ENCODE results near the gene CAPN5.

Gene CAPN5

DNA sequence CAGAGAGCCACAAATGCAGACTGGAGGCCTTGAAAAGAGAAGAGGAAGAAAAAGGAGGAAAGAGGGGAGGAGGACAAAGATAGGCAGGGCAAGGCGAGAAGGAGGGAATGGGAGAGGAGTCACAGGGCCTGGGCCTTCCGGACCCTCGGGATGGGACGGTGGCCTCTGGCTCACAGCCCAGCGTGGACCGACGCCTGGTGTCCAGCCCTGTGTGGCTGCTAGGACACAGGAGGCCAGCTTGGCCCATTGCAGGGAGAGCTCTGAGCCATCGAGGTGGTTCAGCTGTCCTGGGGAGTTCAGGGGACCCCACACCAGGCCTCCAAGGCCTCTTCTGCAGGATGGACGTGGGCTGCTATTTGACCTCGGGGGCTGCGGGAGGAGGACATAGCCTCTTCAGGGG lies 70.7 kb downstream of the CAPN5 start:
- DNase-seq (ENCODE audit: low read depth), result no peak

DNA sequence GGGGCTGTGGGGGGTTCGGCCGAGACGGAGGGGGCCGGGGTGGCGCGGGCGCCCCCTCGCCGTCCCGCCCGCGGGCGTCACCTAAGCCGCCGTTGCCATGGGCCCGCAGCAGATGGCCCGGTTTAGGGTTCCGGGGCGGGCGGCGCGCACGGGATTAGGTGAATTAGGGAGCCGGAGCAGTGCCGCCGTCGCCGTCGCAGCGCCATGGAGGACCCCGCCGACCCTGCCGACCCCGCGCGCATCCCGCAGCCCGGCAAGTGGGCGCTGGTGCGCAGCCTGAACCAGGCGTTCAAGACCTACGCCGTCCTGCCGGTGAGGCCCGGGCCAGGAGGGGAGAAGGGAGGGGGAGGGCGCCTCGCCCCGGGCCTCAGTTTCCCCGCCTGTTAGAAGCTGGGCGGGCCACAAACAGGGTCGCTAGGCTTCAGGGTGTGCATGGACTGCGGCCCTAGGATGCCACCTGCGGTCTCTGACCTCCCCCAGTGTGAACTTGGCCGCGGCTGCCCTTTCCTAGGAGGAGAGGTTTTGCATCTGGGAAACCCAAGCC lies 71.4 kb downstream of the CAPN5 start:
- no peak for DNase-seq (ENCODE audit: low read depth)

DNA sequence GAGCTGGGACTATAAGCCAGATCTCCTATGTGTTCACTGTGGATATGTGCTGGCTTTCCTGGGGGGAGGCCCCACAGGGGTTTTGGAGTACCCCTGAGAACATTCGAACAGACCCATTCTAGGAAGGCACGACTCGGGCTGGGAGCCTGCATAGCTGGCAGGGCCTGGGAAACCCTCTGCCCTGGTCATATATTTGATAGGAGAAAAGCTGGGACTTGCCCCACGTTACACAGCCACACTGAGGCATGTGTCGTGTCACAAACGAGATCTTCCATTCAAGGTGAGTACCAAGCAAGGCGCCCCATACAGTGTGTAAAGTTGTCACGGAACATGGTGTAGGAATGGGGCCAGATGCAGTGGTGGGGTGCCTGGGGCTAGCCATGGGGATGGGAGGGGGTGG lies 72.4 kb downstream of the CAPN5 start:
- DNase-seq (ENCODE audit: low read depth), result no peak

DNA sequence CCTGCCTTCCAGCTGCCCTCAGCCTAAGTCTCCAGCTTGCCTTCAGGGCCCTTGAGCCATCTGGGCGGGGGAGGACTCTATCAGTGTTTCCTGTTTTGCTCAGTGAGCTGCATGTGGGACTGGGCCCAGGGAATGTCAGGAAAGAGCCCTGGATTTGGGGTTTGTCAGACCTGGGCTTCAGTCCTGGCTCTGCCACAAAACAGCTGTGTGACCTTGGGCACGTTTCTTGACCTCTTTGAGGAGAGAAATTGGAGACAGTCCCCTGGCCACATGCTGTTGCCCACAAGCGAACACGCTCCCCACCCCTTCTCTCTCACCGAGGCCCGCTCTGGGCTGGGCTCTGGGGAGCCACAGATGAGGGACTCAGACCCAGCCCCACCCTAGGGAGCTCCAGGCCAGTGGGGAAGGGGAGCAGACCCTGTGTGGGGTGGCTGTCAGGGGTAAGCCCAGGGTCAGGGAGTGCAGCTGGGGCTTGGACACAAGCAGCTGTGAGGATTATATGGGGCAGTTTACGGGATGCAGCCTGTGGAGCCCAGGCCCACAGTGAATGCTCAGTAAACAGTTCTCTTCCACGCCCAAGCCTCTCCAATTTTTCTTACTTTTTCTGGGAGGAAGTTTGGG lies 73.6 kb downstream of the CAPN5 start:
- no peak for DNase-seq (ENCODE audit: low read depth)

DNA sequence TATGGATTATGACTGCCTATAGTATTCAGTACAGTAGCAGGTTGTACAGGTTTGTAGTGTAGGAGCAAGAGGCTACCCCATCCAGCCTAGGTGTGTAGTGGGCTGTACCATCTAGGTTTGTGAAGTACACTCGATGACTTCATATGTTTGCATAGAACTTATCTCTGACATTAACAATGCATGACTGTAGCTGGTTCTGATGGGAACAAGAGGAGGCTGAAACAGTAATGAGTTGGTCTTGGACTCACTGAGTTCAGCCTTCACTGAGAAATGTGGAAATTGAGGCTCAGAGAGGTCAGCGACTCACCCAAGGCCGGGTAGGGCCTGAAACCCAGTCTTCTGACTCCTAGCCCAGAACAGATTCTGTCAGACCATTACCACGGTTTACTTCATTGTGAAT lies 74.3 kb downstream of the CAPN5 start:
- no peak for DNase-seq (ENCODE audit: low read depth)

DNA sequence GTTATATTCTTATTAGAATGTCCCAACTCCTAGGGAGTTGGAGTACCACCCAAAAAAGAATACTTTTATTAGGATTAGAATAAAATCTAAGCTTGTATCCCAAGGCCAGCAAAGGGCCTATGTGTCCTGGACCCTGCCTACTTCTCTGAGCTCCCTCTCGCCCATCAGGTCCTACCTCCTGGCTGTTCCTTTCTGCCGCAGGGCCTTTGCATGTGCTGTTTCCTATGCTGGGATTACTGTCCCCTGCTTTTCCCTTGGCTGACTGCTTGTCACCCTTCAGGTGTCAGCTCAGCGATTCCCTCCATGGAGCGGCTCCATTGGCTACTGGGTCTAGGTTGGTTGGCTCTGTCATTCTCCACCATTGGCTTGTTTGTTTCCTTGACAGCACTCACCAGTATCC lies 74.7 kb downstream of the CAPN5 start:
- DNase-seq (ENCODE audit: low read depth), result no peak

DNA sequence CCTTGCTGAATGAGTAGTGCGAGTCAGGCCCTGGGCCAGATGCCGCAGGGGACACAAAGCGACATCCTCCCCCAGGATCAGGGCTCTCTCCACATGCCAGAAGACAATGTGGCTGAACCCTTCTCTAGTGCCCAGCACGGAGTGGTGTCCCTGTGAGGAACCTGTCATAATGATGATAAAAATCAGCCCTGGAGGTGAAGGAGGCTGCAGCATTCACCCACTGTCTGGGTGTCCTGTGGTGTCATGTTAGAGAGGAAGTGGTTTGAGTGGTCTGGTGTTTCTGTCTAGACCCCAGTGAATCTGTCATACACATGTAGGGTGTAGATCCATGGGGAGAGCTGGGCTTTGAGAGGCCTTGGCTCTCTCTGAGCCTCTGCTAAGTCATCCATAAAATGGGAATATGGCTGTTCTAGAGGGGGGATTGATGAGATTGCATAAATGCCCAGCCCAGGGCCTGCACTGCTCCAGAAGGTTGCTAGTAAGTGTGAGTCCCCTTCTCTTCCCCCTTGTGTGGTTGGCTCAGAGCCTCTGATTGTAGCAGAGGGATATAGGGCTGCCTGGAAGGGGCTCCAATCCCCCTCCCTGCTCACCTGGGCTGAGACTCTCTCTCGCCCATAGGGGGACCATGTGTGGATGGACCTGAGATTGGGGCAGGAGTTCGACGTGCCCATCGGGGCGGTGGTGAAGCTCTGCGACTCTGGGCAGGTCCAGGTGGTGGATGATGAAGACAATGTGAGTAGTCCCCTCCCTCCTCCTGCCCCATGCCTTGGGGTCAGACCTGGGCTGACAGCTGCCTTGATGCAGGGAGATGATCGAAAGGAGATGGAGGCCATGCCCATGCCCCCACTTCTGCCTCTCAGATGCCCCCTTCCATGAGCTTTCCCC lies 75.6 kb downstream of the CAPN5 start:
- DNase-seq (ENCODE audit: low read depth), result no peak

DNA sequence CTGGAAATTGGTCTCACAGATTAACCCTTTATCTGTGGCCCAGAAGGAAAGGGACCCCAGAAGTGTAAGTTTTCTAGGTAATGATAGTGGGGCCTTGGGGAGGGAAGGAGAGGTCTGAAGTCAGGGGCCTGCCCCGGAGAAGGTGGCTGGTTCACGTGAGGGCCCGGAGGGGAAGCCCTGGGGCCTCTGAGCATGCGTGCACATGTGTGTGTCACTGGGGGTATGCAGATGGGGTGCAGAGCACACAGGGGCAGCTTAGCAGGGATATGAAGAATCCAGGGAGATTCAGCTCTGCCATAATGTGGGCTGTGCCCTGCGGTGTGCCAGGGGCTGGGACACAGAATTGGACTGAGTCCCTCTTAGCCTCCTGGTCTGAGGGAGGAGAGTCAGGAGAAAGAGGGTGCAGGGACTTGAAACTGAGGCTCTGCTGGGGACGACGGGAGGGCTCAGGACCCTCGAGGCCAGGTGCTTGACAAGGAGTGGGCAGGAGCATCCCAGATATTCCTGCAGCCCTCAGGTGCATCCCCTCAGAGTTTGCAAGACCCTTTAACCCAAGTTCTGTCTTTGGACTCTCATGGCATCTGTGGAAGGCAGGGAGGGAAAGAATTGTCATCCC lies 76.7 kb downstream of the CAPN5 start:
- DNase-seq (ENCODE audit: low read depth), result no peak

DNA sequence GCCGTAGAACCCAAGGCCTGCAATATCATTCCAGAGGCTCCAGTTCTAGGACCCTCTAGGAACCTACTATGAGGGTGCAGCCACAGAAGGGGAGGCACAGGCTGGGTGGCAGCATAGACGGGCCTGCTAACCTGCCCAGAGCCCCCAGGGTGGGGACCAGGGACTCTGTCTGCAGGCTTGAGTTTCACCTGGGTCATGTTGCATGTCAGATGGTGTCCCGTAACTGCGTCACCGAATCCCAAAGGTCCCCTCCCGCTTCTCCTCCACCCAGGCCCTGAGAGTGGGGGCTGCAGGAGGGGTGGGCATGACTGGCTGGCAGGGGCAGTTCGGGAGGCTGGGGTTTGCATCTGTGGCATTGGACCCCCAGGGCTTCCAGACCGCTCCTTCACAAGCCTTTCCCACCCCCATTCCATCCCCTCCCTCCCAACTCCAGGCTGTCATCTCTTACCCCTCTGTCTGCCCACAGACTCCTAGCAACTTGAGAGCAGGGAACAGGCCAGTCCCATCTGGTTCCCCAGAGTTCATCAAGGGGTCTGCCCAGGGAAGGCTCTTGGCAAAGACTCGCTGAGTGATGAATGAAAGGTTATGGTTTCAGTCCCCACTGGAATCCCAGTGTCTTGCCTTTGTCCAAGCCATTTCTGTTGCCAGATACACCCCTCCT lies 77.6 kb downstream of the CAPN5 start:
- no peak for DNase-seq (ENCODE audit: low read depth)

DNA sequence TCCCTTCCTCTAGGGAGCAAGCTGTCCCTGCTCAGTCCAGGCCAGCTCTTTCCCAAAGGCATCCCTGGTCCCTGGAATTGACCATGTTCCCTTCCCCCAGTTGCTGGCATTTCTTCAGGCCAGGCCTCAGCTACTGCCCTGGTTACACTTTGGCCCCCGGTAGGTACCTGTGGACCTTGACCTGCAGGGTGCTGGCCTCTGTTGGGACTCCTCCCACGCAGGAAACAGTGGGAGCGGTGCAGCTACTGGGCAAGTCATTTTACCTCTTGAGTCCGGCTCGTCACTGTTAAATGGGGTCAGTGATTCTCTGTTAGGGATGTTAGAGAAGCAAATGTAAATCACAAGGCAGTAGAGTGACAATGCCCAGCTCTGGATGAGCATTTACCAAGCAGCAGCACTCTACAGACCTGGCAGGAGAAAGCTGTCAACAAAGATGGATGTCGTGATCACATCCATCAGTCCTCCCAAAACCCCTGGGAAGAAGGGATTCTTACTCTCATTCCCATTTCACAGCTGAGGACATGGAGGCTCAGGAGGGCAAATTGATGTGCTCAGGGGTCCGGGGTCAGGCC lies 78.2 kb downstream of the CAPN5 start:
- no peak for DNase-seq (ENCODE audit: low read depth)

DNA sequence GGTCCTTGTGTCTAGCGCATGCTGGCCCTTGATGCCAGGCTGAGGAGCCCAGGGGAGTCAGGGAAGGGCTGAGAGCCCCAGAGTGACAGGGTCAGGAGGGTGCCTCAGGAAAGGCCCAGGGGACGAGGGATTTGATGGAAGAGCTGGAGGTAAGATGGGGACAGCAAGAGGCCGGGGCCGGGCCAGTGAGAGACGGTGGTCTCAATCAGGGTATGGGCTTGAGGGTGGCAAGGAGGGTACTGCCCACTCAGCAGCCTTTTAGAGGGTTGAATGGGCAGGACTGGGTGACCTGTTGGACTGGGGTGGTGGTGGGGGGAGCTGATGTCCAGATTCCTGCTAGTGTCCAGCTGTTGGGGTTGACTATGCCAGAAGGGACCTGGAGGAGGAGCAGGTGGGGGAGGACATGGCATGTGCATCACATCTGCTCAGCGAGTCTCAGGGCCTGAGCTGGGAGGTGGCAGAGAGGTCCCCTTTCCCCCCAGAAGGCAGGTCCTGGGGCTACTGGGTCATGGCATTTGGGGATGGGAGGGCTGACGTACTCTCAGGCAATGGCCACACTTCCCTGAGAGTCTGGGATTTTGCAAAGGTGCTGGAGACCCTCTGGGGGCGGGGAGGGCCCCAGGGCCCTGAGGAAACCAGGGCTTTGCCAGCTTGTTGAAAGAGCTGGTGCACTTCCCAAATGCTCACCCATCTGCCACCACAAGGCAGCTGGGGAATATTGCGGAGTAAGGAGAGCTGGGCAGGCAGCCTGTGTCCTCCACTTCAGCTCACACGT lies 79.7 kb downstream of the CAPN5 start:
- DNase-seq (ENCODE audit: low read depth), result no peak

DNA sequence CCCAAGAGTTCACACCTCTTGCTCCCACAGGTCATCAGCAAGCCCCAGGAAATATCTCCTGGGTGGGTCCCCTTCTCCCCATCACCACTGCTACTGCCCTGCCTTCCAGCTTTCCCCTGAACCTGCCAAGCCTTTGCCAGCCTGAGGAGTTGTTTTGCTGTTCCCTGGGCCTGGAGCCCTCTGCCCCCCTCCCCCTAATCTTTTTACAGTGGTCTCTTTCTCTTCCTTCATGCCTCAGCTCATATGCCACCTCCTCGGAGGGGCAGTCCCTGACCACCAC lies 80.2 kb downstream of the CAPN5 start:
- no peak for DNase-seq (ENCODE audit: low read depth)

DNA sequence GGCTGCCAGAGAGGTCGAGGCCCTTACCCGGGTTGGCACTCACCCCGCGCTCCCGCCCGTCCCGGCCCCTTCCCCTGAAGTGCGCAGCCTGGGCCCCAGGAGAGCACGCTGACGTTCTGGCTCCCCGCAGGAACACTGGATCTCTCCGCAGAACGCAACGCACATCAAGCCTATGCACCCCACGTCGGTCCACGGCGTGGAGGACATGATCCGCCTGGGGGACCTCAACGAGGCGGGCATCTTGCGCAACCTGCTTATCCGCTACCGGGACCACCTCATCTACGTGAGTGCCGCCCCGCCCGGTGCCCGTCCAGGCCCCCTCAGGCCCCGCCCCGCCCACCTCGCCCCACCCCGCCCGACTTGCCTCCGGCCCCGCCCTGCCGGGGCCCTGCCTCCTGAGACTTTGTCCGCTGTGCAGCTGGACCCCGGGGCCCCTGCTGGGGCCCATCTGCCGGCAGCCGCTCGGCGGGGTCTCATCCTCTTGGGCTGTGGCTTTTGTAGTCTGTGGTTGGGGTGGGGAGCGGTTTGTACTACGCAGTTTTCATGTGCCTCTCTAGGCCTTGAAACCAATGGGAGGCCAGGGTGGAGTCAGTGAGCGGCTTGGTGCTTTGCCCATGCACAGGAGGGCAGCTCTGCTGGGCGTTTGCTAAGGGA lies 81.0 kb downstream of the CAPN5 start:
- no peak for DNase-seq (ENCODE audit: low read depth)

DNA sequence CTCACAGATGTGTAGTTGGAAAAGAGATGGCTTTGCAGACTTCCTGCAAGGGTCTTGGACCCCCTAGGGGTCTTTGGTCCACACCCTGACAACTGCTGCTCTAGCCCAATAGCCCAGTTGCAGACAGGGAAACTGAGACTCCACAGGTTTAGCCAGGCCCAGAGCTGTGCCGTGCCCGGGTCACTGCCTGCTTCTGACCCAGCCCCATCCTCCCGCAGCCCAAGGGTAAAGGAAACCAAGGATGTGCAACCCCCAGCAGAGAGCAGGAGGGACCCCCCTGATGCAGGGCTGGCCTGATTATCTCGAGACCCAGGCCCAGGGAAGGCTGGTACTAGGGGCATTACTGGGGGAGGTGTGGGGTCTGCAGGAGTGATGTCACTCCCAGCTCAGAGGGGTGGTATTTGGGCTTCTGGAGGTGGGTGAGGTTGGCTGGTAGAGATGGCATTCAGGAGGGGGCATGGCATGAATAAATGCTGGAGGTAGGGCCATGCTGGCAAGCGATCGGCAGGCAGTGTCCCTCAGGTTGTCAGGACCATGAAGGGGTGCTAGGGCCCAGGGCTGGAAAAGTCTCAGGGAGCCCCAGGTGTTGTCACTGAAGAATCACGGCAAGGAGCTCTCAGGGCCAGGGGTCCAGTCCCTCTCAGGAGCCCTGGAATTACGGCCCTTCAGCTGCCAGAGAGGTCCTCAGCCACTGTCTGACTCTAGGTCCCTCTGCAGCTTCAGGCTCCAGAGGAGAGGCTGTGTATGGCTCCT lies 82.4 kb downstream of the CAPN5 start:
- no peak for DNase-seq (ENCODE audit: low read depth)

DNA sequence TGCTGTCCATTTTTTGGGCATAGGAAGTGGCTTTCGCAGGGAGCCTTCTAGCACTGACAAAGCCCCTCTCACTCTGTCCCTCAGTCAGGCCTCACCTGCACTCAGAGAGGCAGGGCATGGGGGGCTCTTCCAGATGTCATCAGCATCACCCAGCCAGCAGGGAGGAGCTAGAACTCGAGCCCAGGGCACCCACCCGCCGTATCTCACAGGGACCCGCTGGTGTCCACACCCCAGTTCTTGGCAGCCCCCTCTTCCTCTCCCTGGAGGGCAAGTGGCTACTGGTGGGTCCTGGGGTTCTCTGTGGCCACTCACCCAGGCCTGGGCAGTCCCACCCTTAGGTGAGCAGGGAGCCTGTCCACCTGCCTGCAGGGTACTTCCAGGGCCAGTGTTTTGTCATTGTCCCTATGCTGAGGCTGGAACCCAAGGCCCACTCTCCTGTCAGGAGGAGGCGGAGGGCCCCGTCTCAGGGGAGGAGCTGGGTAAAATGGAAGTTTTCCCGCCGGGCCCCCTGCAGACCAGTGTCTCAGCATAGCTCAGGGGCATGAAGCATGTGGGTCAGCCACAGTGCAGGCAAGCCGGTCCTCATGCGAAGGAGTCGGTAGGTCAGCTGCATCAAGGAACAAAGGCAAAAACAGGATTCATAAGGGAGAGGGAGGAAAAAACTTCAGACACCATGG lies 83.1 kb downstream of the CAPN5 start:
- no peak for DNase-seq (ENCODE audit: low read depth)

DNA sequence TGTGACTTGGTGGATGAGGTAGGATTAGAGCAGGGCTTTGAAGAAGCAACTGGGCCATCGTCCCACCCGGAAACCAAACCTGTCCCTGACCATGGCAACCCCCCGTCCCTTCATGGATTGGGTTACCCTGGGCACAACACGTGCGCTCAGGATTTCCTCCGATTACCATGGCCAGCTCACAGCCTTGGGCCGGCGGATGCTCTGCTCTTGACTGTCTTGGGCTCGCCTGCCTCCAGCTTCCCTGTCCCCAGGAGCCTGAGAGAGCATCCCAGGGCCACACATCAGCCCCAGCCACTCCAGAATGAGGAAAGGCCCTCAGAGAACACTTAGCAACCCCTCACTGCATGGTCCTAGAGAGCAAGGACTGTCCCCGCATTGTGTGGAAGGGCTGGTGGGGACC lies 84.1 kb downstream of the CAPN5 start:
- no peak for DNase-seq (ENCODE audit: low read depth)

DNA sequence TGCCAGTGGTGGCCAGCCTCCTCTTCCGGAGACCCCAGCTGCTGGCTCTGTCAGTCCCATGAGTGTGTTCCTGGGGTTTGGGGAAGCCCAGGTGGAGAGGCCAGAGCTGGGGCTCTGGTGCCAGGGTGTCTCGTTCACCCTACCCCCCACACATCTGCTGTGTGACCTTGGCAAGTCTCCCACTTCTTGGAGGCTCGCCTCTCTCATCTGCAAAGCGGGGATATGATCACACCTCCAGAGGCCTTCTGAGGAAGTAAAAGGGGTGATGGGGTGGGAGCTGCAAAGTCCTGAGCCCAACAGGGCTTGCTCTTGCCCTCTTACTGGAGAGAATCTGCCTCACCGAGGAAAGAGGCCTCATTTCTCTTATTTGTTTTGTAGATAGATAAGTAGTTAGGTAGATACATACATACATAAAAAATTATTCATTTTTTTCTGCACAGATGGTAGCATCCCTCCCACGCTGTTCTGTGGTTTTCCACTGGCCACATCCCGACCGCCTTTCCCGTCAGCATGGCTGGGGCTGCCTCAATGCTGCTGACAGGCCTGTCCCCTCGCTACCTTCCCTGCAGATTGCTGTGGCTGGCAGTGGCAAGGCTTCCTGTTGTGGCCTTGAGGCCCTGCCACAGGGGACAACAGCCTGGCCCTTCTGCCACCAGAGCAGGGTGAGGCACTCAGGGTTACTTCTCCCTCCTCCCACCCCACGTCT lies 85.2 kb downstream of the CAPN5 start:
- DNase-seq (ENCODE audit: low read depth), result no peak

DNA sequence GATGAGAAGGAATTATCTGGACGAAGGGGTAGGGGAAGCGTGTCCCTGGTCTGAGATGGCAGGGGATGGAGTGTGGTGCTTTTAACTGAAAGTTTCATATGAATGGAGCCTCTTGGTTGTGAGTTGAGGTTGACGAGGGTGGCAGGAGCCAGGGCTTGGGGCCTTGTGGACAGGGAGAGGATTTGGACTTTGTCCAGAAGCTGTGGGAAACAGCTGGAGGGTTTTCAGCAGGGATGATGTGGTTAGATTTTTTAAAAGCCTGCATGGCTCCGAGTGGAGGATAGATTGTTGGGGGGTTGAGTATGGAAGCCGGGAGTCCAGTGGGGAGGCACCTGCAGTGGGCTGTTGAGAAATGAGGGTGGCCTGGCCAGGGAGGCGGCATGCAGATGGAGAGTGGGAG lies 86.1 kb downstream of the CAPN5 start:
- DNase-seq (ENCODE audit: low read depth), result no peak

Measured in GM04503 (cell line).